GM23248 (cell line): Measurements from ENCODE around the gene SERTAD1. TPM values are rescaled to one million over a fixed set of nuclear protein-coding genes. Genes with fewer than 3 reads are reported as not detected.

ENCODE experiments used
- DNase-seq: peaks from one replicate; pipeline ENCODE4 v3.0.0-alpha.2; 2015
- H2AFZ ChIP-seq: fragments of 200-600 bp; sonication (generic); 2 replicates; pipeline ENCODE4 v1.6.1; 2016; ENCODE audit warnings: antibody characterized with exemption
- H3F3A ChIP-seq: fragments of 200-600 bp; sonication (generic); 2 replicates; pipeline ENCODE4 v1.6.1; 2016; ENCODE audit warnings: mild to moderate bottlenecking, antibody characterized with exemption, mixed run types; ENCODE audit not compliant: insufficient read depth
- H3K27ac ChIP-seq: fragments of 200-600 bp; sonication (generic); 2 replicates; pipeline ENCODE4 v1.5.1; 2016; ENCODE audit warnings: mild to moderate bottlenecking
- H3K27me3 ChIP-seq: fragments of 200-600 bp; sonication (generic); replicated peaks from 2 replicates; pipeline ENCODE4 v1.6.1; 2016; ENCODE audit warnings: mild to moderate bottlenecking; ENCODE audit not compliant: insufficient read depth
- H3K36me3 ChIP-seq: fragments of 200-600 bp; sonication (generic); 2 replicates; pipeline ENCODE4 v1.6.1; 2016; ENCODE audit warnings: low read depth, mild to moderate bottlenecking
- H3K4me1 ChIP-seq: fragments of 200-600 bp; sonication (generic); 2 replicates; pipeline ENCODE4 v1.6.1; 2016; ENCODE audit warnings: mild to moderate bottlenecking; ENCODE audit not compliant: insufficient read depth
- H3K4me2 ChIP-seq: fragments of 200-600 bp; sonication (generic); one replicate; pipeline ENCODE4 v1.6.1; 2016; ENCODE audit warnings: mild to moderate bottlenecking; ENCODE audit not compliant: unreplicated experiment
- H3K4me3 ChIP-seq: fragments of 200-600 bp; sonication (generic); 2 replicates; pipeline ENCODE4 v1.5.1; 2016; ENCODE audit warnings: mild to moderate bottlenecking
- H3K79me2 ChIP-seq: fragments of 200-600 bp; sonication (generic); 2 replicates; pipeline ENCODE4 v1.6.1; 2016; ENCODE audit warnings: mild to moderate bottlenecking; ENCODE audit not compliant: insufficient read depth
- H3K9ac ChIP-seq: fragments of 200-600 bp; sonication (generic); 2 replicates; pipeline ENCODE4 v1.6.1; 2016; ENCODE audit warnings: mild to moderate bottlenecking
- H3K9me2 ChIP-seq: fragments of 200-600 bp; sonication (generic); 2 replicates; pipeline ENCODE4 v1.6.1; 2016; ENCODE audit warnings: mixed run types, mild to moderate bottlenecking, moderate library complexity; ENCODE audit not compliant: insufficient read depth
- H3K9me3 ChIP-seq: fragments of 200-600 bp; sonication (generic); one replicate; pipeline ENCODE4 v1.6.1; 2017; ENCODE audit warnings: low read depth
- H4K20me1 ChIP-seq: fragments of 200-600 bp; sonication (generic); 2 replicates; pipeline ENCODE4 v1.6.0; 2016; ENCODE audit not compliant: insufficient read depth
- EZH2 ChIP-seq: fragments of 200-600 bp; sonication (generic); IDR thresholded peaks from 2 replicates; pipeline ENCODE4 v1.6.1; 2018; ENCODE audit warnings: antibody characterized with exemption, mild to moderate bottlenecking; ENCODE audit not compliant: insufficient read depth, poor library complexity, severe bottlenecking
- EZH2phosphoT487 ChIP-seq: fragments of 200-600 bp; sonication (generic); IDR thresholded peaks from 2 replicates; pipeline ENCODE4 v1.6.1; 2018; ENCODE audit warnings: antibody characterized with exemption, moderate library complexity, mild to moderate bottlenecking, low read depth; ENCODE audit not compliant: insufficient read depth
- WGBS, 2 experiments: methylation state at CpG; one replicate each; pipeline ENCODE4 v1.1.6; 2015 to 2017; ENCODE audit warnings: low lambda C conversion rate in 2 of 2, low coverage in 1 of 2; ENCODE audit errors: missing lambda C conversion rate in 2 of 2; 5-methylcytosine and 5-hydroxymethylcytosine counted together
- in situ Hi-C: fragments of 300-500 bp; cut with MboI; formaldehyde crosslinking; loops from 2 replicates; pipeline ENCODE4 v1.15.0; 2020
- polyA plus RNA-seq: library from polyadenylated mRNA; unstranded; fragments of >200 nt; fragmentation: Nextera tagmentation; extraction: Ambion mirVana; gene quantifications from 2 replicates; pipeline ENCODE4 v1.2.1, GENCODE V29; 2016
- total RNA-seq: library from RNA; depleted of rRNA; stranded (reverse); fragments of >200 nt; shearing (Covaris generic); gene quantifications from 2 replicates; pipeline ENCODE4 v1.2.3, GENCODE V29; 2014

SERTAD1 gene
- total and polyA plus RNA-seq, 2 experiments from 2014 or later, result 31.7 to 34.5 TPM

GRCh38 chr19:40443131-40443999, 17.6 kb upstream of the SERTAD1 start:
- Histone ChIP-seq H2AFZ (peak overlapping the region; percentile 59), H3K36me3 (peaks cover 15% of the 10 kb centered on the region; the same call in 1 of the 2 replicates), H3F3A (peaks cover 40% of the 10 kb centered on the region), H3K9ac (peak overlapping the region; percentile 99), H3K4me1 (peaks cover 18% of the 10 kb centered on the region), H3K79me2 (peaks cover 45% of the 10 kb centered on the region), H3K4me3 (peak overlapping the region; percentile 99), H3K9me2 (no peaks in the 10 kb centered on the region), H3K27ac (peak overlapping the region; percentile 97), H3K9me3 (no peaks in the 10 kb centered on the region), H3K27me3 (no peaks in the 10 kb centered on the region), H4K20me1 (no peaks in the 10 kb centered on the region), H3K4me2 (peak overlapping the region; percentile 86)
- WGBS, 2 experiments, result 1 to 2% methylated on average over 47 to 51 of the region's 52 CpGs
- TF ChIP-seq EZH2 (no peak), EZH2phosphoT487 (no peak)
- DNase-seq, result peak; percentile 100
- in situ Hi-C loops, result no loop called here

GRCh38 chr19:40442328-40443130, 16.7 kb upstream of the SERTAD1 start:
- Histone ChIP-seq H4K20me1 (no peaks in the 10 kb centered on the region), H3K4me1 (peaks cover 18% of the 10 kb centered on the region), H3K9me2 (no peaks in the 10 kb centered on the region), H3K36me3 (peaks cover 15% of the 10 kb centered on the region; the same call in 1 of the 2 replicates), H3K4me3 (peak overlapping the region; percentile 99), H3K9ac (peak overlapping the region; percentile 85), H2AFZ (no peak overlapping the region), H3F3A (peaks cover 40% of the 10 kb centered on the region), H3K9me3 (no peaks in the 10 kb centered on the region), H3K27me3 (no peaks in the 10 kb centered on the region), H3K4me2 (peak overlapping the region; percentile 85), H3K27ac (peak overlapping the region; percentile 82), H3K79me2 (peaks cover 45% of the 10 kb centered on the region)
- no peak for DNase-seq
- in situ Hi-C loops, result no loop called here
- 2 to 5% methylated on average over 22 of the region's 22 CpGs for WGBS, 2 experiments
- no peak for TF ChIP-seq EZH2
- no peak for TF ChIP-seq EZH2phosphoT487

DNA sequence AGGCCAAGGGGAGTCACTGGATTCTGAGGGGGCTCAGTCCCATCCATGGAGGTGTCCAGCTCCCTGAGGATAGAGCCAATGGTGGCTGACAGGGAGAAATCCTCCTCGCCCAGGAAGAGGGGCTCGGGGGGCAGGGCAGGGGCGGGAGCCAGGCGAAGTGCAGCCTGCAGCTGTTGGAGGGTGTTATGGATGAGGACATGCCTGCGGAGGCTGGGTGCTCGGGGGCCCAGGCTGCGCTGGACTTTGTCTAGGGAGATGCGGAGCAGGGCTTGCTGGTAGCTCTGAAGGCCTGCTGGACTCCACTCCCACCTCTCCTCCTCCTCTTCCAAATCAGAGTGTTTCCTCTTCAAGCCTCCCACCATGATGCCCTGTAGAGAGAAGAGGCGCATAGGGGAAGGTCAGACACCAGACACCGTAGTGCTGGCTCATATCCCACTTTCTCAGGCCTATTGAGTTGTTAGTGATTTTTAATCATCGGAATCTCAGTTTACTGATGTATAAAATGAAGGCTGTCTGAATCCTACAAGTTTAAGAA, 16.0 kb upstream of the SERTAD1 start:
- peak overlapping the region; percentile 85 for H3K9ac ChIP-seq

DNA sequence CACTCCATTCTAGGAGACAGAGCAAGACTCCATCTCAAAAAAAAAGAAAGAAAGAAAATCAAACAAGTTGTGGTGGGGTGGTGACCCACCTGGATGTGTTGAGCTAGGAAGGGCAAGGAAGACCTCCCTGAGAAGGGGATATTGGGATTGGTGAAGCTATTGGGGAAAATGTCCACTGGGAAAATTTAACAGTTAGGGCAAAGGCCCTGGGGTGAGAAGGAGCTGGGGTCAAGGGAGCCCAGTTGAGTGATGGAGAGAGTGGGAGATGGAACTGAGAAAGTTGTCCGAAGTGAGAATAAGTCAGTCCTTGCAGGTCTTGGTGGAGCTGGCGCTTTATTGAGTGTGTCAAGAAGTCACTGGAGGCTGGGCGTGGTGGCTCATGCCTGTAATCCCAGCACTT, 12.5 kb upstream of the SERTAD1 start:
- Histone ChIP-seq H3K79me2 (peaks cover 36% of the 10 kb centered on the region), H3K4me2 (no peak overlapping the region), H3F3A (peaks cover 48% of the 10 kb centered on the region), H3K9ac (no peak overlapping the region), H3K9me3 (no peaks in the 10 kb centered on the region), H3K27ac (no peak overlapping the region), H3K4me3 (no peak overlapping the region), H2AFZ (no peak overlapping the region), H3K4me1 (peaks cover 19% of the 10 kb centered on the region; the same call in 1 of the 2 replicates), H3K9me2 (no peaks in the 10 kb centered on the region), H3K36me3 (peaks cover 15% of the 10 kb centered on the region; the same call in 1 of the 2 replicates), H3K27me3 (no peaks in the 10 kb centered on the region), H4K20me1 (no peaks in the 10 kb centered on the region)
- DNase-seq, result no peak
- no peak for TF ChIP-seq EZH2phosphoT487
- no peak for TF ChIP-seq EZH2
- 82 to 87% methylated on average over 3 of the region's 3 CpGs for WGBS, 2 experiments
- in situ Hi-C loops, result no loop called here

More for the DNA sequence above, 16.0 kb upstream of the SERTAD1 start:
- in situ Hi-C loops, result no loop called here
- H3K27me3 ChIP-seq, result no peaks in the 10 kb centered on the region
- H3K4me2 ChIP-seq, result peak overlapping the region; percentile 85
- no peaks in the 10 kb centered on the region for H4K20me1 ChIP-seq
- H3K9me3 ChIP-seq, result no peaks in the 10 kb centered on the region
- H2AFZ ChIP-seq, result no peak overlapping the region
- H3K4me3 ChIP-seq, result peak overlapping the region; percentile 99
- no peaks in the 10 kb centered on the region for H3K9me2 ChIP-seq
- H3K4me1 ChIP-seq, result peaks cover 18% of the 10 kb centered on the region
- H3F3A ChIP-seq, result peaks cover 40% of the 10 kb centered on the region
- peaks cover 45% of the 10 kb centered on the region for H3K79me2 ChIP-seq
- H3K27ac ChIP-seq, result peak overlapping the region; percentile 82
- TF ChIP-seq EZH2phosphoT487 (no peak), EZH2 (no peak)
- H3K36me3 ChIP-seq, result peaks cover 15% of the 10 kb centered on the region; the same call in 1 of the 2 replicates
- 62 to 63% methylated on average over 8 to 11 of the region's 11 CpGs for WGBS, 2 experiments
- DNase-seq, result no peak
